Small intestine (tissue), 7 donors: ENCODE measurements around the gene PITX1. TPM values are rescaled to one million over a fixed set of nuclear protein-coding genes. Genes with fewer than 3 reads are reported as not detected.

ENCODE experiments used
- DNase-seq, 2 donors: peaks; one replicate each; pipeline versions ENCODE4 v3.0.0 to v3.0.0-alpha.2; 2013
- FAIRE-seq: peaks from 2 replicates; lab custom pipeline; 2012; peaks lifted over from hg19 to GRCh38; lab: Jason Lieb, UNC
- H3K27ac ChIP-seq, 3 donors: one replicate each; pipeline ENCODE4 v1.5.1; 2013; ENCODE audit warnings: low read length in 2 of 3, mild to moderate bottlenecking in 2 of 3, control low read depth in 1 of 3, inconsistent platforms in 1 of 3, low read depth in 1 of 3, moderate library complexity in 1 of 3
- H3K27me3 ChIP-seq, 3 donors: one replicate each; pipeline ENCODE4 v1.6.1; 2013; ENCODE audit warnings: low read length in 3 of 3, inconsistent platforms in 1 of 3; ENCODE audit not compliant: control insufficient read depth in 3 of 3, insufficient read depth in 3 of 3
- H3K36me3 ChIP-seq, 3 donors: one replicate each; pipeline ENCODE4 v1.6.1; 2013; ENCODE audit warnings: low read length in 3 of 3, inconsistent platforms in 1 of 3, low read depth in 1 of 3, mild to moderate bottlenecking in 1 of 3, moderate library complexity in 1 of 3; ENCODE audit not compliant: control insufficient read depth in 3 of 3, insufficient read depth in 2 of 3
- H3K4me1 ChIP-seq, 3 donors: one replicate each; pipeline ENCODE4 v1.6.1; 2013; ENCODE audit warnings: low read length in 2 of 3, inconsistent platforms in 1 of 3, low read depth in 1 of 3, mild to moderate bottlenecking in 1 of 3, moderate library complexity in 1 of 3; ENCODE audit not compliant: control insufficient read depth in 3 of 3, insufficient read depth in 2 of 3
- H3K4me3 ChIP-seq, 3 donors: one replicate each; pipeline ENCODE4 v1.5.1; 2013; ENCODE audit warnings: low read length in 3 of 3, control low read depth in 1 of 3, inconsistent platforms in 1 of 3, low read depth in 1 of 3, mild to moderate bottlenecking in 1 of 3, moderate library complexity in 1 of 3
- H3K9me3 ChIP-seq, 2 donors: one replicate each; pipeline ENCODE4 v1.6.1; 2013; ENCODE audit warnings: low read depth in 1 of 2, low read length in 1 of 2; ENCODE audit not compliant: control insufficient read depth in 2 of 2, insufficient read depth in 1 of 2
- WGBS, 3 donors: extraction: QIAGEN DNeasy Blood & Tissue Kit; methylation state at CpG; one replicate each; pipeline ENCODE4 v1.1.7; 2013; 5-methylcytosine and 5-hydroxymethylcytosine counted together
- polyA plus RNA-seq, 4 donors: library from polyadenylated mRNA; stranded (reverse) in 3 of 4; unstranded in 1 of 4; fragments of 200-250 nt in 3 of 4; fragments of 120-200 nt in 1 of 4; gene quantifications; one replicate each; pipeline versions ENCODE4 v1.2.1 to v1.2.3, GENCODE V29; 2013
- donor health status: healthy with polysubstance abuse.
- donor health status: control.
- donor health status: control.
- donor health status: Bipolar disorder and iron deficiency.
- donor health status: healthy.

The PITX1 gene
- polyA plus RNA-seq, 4 donors: 3.4 to 30.0 (median 8.8) TPM

DNA sequence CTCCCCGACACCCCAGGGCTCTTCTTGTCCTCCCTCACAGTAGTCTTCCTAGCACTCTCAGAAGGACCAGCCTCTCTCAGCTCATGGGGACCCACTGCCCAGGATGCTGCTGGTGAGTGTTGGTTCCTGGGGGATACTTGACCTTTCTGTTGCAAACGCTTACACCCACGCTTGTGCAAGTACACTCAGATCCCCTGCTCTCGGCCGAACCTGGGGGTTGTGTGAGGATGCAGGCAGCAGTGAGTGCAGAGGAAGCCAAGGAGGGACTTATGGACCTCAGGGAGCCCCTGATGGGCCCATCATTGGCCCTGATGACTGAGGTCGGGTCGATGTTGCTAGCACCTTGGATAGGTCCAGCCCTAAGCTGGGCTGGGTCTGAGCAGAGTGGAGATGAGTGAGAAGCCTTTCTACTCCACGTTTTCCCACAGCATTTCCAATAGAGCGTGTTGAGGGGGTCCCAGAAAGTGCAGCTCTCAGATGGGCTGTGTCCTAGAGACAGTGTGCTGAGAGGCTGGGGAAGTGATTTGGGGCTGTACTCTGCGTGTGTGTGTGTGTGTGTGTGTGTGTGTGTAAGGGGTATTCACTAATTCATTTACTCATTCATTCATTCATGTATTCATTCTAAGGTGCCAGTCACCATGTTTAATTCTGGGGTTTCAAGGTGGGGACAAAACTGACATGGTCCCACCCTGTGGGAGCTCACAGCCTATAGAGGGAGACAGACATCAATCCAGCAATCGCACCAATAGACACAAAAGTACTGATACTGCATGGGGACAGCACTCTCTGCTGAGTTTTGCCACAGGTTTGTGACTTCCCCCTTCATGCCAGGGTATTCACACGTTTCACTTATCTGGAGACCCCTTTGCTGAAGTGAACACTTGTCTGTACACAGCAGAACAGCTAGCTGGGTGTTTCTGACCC is 25.2 kb upstream of the PITX1 start:
- DNase-seq: no peak
- Histone ChIP-seq H3K9me3 (no peaks in the 10 kb centered on the region), H3K27me3 (no peaks in the 10 kb centered on the region), H3K36me3 (no peaks in the 10 kb centered on the region), H3K4me3 (no peak overlapping the region), H3K27ac (no peak overlapping the region), H3K4me1 (no peaks in the 10 kb centered on the region)
- WGBS, 3 donors: 72 to 85% (median 82%) methylated on average over 12 of the region's 12 CpGs
- no peak for FAIRE-seq

DNA sequence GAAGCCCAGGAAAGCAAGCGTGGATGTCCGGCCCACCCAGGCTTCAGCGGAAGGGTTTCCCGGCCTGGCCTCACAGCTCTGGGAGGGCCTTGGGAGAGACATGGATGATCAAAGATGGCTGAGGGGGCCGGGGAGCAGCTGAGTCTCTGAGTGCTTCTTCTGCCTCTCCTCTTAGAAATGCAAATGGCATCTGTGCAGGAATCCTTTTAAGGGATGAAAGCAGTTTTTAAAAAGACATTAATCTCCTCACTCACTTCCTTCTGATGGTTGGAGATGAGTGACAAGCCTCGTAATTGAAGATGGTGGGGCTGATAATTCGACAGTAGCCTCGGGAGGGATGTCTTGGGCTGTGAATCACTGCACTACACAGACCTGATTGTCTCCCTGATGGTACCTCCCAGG is 24.3 kb upstream of the PITX1 start:
- no peak for FAIRE-seq
- H3K27ac ChIP-seq: no peak overlapping the region

DNA sequence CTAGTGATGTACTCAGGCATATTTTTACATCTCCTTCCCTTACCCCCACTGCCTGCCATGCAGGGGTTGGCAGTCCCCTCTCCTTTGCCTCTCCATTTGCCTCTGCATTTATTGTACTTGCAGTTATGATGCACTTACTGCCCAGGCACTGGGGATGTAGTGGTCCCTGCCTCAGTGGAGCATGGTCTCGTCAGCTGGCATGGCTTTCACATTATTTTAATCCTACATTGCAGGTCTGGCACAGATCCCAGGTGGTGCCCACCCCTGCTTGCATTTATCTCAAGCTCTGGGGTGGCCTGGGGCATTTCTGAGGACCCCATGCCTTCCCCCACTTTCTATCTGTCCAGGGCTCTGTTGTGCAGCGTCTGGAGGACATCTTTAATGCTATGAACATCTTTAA is 23.2 kb upstream of the PITX1 start:
- Histone ChIP-seq H3K36me3 (no peaks in the 10 kb centered on the region), H3K4me1 (no peaks in the 10 kb centered on the region), H3K27me3 (peaks cover 0 to 7% (median 0%) of the 10 kb centered on the region in 3 donors), H3K4me3 (no peak overlapping the region), H3K9me3 (no peaks in the 10 kb centered on the region), H3K27ac (no peak overlapping the region)
- WGBS, 3 donors: 74 to 80% (median 79%) methylated on average over 2 of the region's 2 CpGs
- FAIRE-seq: no peak
- no peak for DNase-seq

More for the DNA sequence above, 24.3 kb upstream of the PITX1 start:
- Histone ChIP-seq H3K27me3 (peaks cover 0 to 7% (median 0%) of the 10 kb centered on the region in 3 donors), H3K36me3 (no peaks in the 10 kb centered on the region), H3K4me1 (no peaks in the 10 kb centered on the region), H3K9me3 (no peaks in the 10 kb centered on the region), H3K4me3 (no peak overlapping the region)
- WGBS, 3 donors: 61 to 86% (median 78%) methylated on average over 8 of the region's 8 CpGs
- DNase-seq: no peak

DNA sequence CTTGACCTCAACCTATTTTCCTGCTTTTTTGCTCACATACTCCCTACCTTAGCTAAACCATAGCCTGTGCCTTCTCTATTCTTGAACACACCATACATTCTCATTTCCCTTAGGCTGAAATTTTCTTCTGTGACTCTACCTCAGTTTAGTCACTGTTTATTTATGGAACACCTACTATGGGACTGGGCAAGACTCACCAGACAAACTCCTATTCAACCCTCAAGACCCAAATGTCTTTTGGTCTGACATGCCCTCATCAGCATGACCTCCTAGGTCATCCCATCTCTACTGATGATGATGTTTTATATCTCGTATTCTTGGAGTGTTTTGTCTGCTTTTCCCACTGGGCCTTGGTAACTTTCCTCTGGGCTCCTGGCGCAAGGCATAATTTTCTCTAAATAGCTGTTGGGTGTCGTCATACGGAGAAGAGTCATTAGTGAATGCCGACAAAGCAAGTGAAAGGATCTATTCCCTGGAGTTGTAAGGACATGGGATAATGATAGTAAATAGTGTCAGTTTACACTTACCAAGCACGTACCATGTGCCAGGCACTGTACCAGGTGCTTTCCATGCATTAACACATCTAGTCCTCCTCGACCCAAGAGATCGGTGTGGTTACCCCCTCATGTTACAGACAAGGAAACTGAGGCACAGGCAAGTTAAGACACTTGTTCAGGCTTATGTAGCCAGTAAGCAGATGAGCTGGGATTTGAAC is 22.4 kb upstream of the PITX1 start:
- DNase-seq (no peak), FAIRE-seq (no peak)
- no peaks in the 10 kb centered on the region for H3K36me3 ChIP-seq
- 79 to 92% (median 90%) methylated on average over 8 of the region's 8 CpGs for WGBS, 3 donors
- H3K27me3 ChIP-seq: peaks cover 0 to 11% (median 0%) of the 10 kb centered on the region in 3 donors
- H3K27ac ChIP-seq: no peak overlapping the region
- no peak overlapping the region for H3K4me3 ChIP-seq
- no peaks in the 10 kb centered on the region for H3K9me3 ChIP-seq
- H3K4me1 ChIP-seq: peaks cover 0 to 4% (median 0%) of the 10 kb centered on the region in 3 donors

DNA sequence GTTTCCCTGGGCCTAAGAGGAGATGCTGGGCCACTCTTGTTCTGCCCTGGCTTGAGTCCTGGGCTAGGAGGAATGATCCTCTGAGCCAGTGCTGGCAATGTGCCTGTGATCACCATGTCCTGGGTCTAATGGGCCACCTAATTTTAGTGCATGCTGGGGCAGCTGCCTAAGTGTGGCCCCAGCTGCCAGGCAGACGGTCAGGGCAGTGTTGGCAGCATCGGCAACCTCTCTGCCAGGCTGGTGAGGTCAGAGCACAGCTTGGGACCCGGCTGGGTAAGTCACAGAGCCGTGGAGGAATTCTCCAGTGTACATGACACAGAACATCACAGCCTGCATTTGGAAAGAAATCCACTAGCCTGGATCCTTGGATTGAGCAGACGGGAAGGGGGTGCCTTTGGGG is 21.4 kb upstream of the PITX1 start:
- no peak for FAIRE-seq
- H3K9me3 ChIP-seq: no peaks in the 10 kb centered on the region
- no peak for DNase-seq
- 71 to 88% (median 78%) methylated on average over 5 of the region's 5 CpGs for WGBS, 3 donors
- H3K4me1 ChIP-seq: peaks cover 0 to 6% (median 0%) of the 10 kb centered on the region in 3 donors
- H3K4me3 ChIP-seq: no peak overlapping the region
- peaks cover 0 to 19% (median 2%) of the 10 kb centered on the region in 3 donors for H3K27me3 ChIP-seq
- H3K27ac ChIP-seq: no peak overlapping the region
- H3K36me3 ChIP-seq: no peaks in the 10 kb centered on the region

DNA sequence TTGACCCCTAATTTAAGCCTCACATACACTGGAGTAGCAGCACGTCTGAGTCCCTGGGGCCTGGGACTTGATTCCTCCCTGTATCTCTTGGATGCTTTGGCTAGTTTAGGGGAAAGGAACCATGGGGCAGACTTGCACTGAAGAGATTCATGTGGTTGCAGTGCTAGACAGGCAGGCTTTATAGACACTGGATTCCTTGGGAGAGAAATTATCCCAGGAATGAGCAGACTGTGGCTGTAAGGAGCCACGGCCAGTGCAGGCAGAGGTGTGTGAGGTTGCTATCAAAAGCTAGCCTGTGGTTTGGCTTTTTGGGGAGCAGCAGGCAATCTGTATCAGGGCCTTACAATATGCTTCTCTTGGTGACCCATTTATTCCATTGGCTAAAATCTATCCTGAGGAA is 20.5 kb upstream of the PITX1 start:
- WGBS, 3 donors: 65 to 88% (median 80%) methylated on average over 2 of the region's 2 CpGs
- H3K4me1 ChIP-seq: peaks cover 0 to 6% (median 0%) of the 10 kb centered on the region in 3 donors
- no peak overlapping the region for H3K27ac ChIP-seq
- H3K27me3 ChIP-seq: peaks cover 0 to 26% (median 2%) of the 10 kb centered on the region in 3 donors
- FAIRE-seq (no peak), DNase-seq (no peak)
- H3K36me3 ChIP-seq: no peaks in the 10 kb centered on the region
- no peaks in the 10 kb centered on the region for H3K9me3 ChIP-seq
- no peak overlapping the region for H3K4me3 ChIP-seq

DNA sequence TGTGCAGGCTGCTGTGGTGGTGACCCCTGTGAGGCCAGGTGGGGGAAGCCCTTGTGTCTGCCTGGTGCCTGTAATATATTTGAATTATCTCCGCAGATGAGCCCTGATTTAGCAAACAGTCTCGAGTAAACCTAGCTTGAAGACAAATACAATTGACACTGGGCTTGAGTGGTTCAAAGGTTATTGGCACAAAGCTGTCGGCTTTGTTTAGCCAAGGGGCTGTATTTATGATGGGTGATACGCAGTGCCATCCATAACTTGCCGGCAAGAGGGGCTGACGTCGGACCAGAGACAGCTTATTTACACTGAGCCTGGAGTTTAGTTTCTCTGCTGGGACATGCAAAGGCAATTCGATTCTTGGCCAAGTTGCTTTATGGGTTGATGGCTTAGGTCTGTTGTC is 20.0 kb upstream of the PITX1 start:
- Histone ChIP-seq H3K27me3 (peaks cover 0 to 26% (median 2%) of the 10 kb centered on the region in 3 donors), H3K36me3 (no peaks in the 10 kb centered on the region), H3K4me1 (peaks cover 0 to 6% (median 0%) of the 10 kb centered on the region in 3 donors), H3K9me3 (no peaks in the 10 kb centered on the region), H3K27ac (no peak overlapping the region), H3K4me3 (no peak overlapping the region)
- DNase-seq: no peak
- no peak for FAIRE-seq
- whole genome bisulfite sequencing, 3 donors: 13 to 31% (median 27%) methylated on average over 8 of the region's 8 CpGs

DNA sequence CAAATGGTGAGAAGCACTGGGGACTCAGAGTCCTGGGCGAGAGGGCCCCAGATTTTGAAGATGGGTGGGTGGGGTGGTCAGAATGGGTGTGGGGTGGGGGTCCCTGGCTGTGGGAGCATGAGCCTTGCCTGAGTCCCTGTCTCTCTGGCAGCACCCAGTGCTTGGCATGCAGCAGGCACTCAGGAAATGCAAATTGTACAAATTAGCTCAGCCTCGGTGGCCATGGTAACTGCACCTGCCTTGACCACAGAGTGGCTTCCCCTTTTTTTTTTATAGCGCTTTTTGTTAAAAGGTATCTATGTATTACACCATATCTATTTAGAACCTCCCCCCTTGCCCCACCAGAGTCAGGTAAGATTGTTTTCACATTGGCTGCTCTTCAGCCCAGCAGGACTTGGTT is 19.2 kb upstream of the PITX1 start:
- Histone ChIP-seq H3K4me3 (no peak overlapping the region), H3K4me1 (peaks cover 0 to 6% (median 0%) of the 10 kb centered on the region in 3 donors), H3K27ac (no peak overlapping the region), H3K9me3 (no peaks in the 10 kb centered on the region), H3K36me3 (no peaks in the 10 kb centered on the region), H3K27me3 (peaks cover 0 to 26% (median 5%) of the 10 kb centered on the region in 3 donors)
- DNase-seq (no peak), FAIRE-seq (no peak)
- WGBS, 3 donors: 68 to 85% (median 71%) methylated on average over 3 of the region's 3 CpGs
